WERI-Rb-1 (cell line): Measurements from ENCODE around the gene GLB1L.

Experiments used
- DNase-seq: peaks from one replicate; pipeline ENCODE4 v3.0.0-alpha.2; 2020
- H3K27ac ChIP-seq: fragments of 250-450 bp; sonication (Bioruptor Pico); 2 replicates; pipeline ENCODE4 v1.5.1; 2020; ENCODE audit warnings: mild to moderate bottlenecking, moderate library complexity
- H3K27me3 ChIP-seq: fragments of 250-450 bp; sonication (Bioruptor Pico); 2 replicates; pipeline ENCODE4 v1.5.1; 2021; ENCODE audit warnings: mild to moderate bottlenecking, low read depth, moderate library complexity; ENCODE audit not compliant: insufficient read depth, severe bottlenecking
- H3K36me3 ChIP-seq: fragments of 250-450 bp; sonication (Bioruptor Pico); 2 replicates; pipeline ENCODE4 v1.5.1; 2020; ENCODE audit warnings: mild to moderate bottlenecking, moderate library complexity
- H3K4me3 ChIP-seq: 2 replicates; pipeline ENCODE4 v1.5.1; 2011; ENCODE audit warnings: low read depth, mild to moderate bottlenecking, control low read depth, low read length
- H3K9me3 ChIP-seq: fragments of 250-450 bp; sonication (Bioruptor Pico); 2 replicates; pipeline ENCODE4 v1.5.1; 2021; ENCODE audit warnings: mild to moderate bottlenecking, moderate library complexity; ENCODE audit not compliant: severe bottlenecking
- CTCF ChIP-seq: IDR thresholded peaks from 2 replicates; pipeline ENCODE4 v1.5.1; 2011; ENCODE audit warnings: low read depth, mild to moderate bottlenecking, control low read depth, inconsistent platforms, low read length

The GLB1L gene

GRCh38 chr2:219244789-219245147 lies 476 bp downstream of the GLB1L start:
- Histone ChIP-seq H3K4me3 (peak overlapping the region; percentile 96), H3K9me3 (no peaks in the 10 kb centered on the region), H3K27ac (peak overlapping the region; percentile 89), H3K27me3 (no peaks in the 10 kb centered on the region), H3K36me3 (peaks cover 29% of the 10 kb centered on the region)
- TF ChIP-seq CTCF = no peak
- DNase-seq = no peak

- peaks cover 16% of the 10 kb centered on the region for H3K36me3 ChIP-seq
- no peak for TF ChIP-seq CTCF
- H3K4me3 ChIP-seq = no peak overlapping the region
- no peaks in the 10 kb centered on the region for H3K9me3 ChIP-seq
- no peaks in the 10 kb centered on the region for H3K27me3 ChIP-seq
- no peak for DNase-seq
- no peak overlapping the region for H3K27ac ChIP-seq
Measured at GRCh38 chr2:219243291-219243761, 1.9 kb downstream of the GLB1L start.

- Histone ChIP-seq H3K27me3 (no peaks in the 10 kb centered on the region), H3K27ac (no peak overlapping the region), H3K9me3 (no peaks in the 10 kb centered on the region), H3K36me3 (peaks cover 68% of the 10 kb centered on the region), H3K4me3 (no peak overlapping the region)
- TF ChIP-seq CTCF = no peak
- no peak for DNase-seq
Measured at GRCh38 chr2:219234331-219234730, 10.9 kb downstream of the GLB1L start.

- Histone ChIP-seq H3K9me3 (no peaks in the 10 kb centered on the region), H3K27me3 (no peaks in the 10 kb centered on the region), H3K36me3 (peaks cover 72% of the 10 kb centered on the region), H3K4me3 (peak overlapping the region; percentile 88), H3K27ac (peak overlapping the region; percentile 95)
- DNase-seq = peak; percentile 43
- TF ChIP-seq CTCF = no peak
Measured at GRCh38 chr2:219230059-219230540, 15.1 kb downstream of the GLB1L start.

GRCh38 chr2:219229305-219230058 lies 15.8 kb downstream of the GLB1L start, which contains the start of the genes ANKZF1 and ATG9A:
TSS of gene ANKZF1 (plus strand) at chr2:219229806. CDS start at chr2:219230258, 452 bp downstream.
TSS of gene ATG9A (minus strand) at chr2:219229636. CDS start at chr2:219228024, 1,612 bp downstream.
- H3K27ac ChIP-seq = peak within 1 kb of the TSS; percentile 95
- TF ChIP-seq CTCF = no peak
- H3K4me3 ChIP-seq = peak within 1 kb of the TSS; percentile 88
- no peaks in the 10 kb centered on the region for H3K27me3 ChIP-seq
- no peaks in the 10 kb centered on the region for H3K9me3 ChIP-seq
- peak; percentile 99 for DNase-seq
- H3K36me3 ChIP-seq = peaks cover 72% of the 10 kb centered on the region

GRCh38 chr2:219228911-219229304 lies 16.3 kb downstream of the GLB1L start:
- Histone ChIP-seq H3K4me3 (peak overlapping the region; percentile 88), H3K36me3 (peaks cover 72% of the 10 kb centered on the region), H3K9me3 (no peaks in the 10 kb centered on the region), H3K27ac (peak overlapping the region; percentile 95), H3K27me3 (no peaks in the 10 kb centered on the region)
- TF ChIP-seq CTCF = no peak
- no peak for DNase-seq
